NT2/D1 (cell line): Measurements from ENCODE around the gene GOLGA8T.
"Not testable (repeated sequence)": the region's sequence is repeated elsewhere in the genome, so short reads cannot be mapped to it uniquely, and the experiment has no call there.

Source experiments
- DNase-seq: peaks from one replicate; pipeline ENCODE4 v3.0.0-alpha.2; 2011; ENCODE audit warnings: low read depth, low spot score
- H3K27me3 ChIP-seq: 2 replicates; pipeline ENCODE4 v1.6.0; 2011; ENCODE audit warnings: mild to moderate bottlenecking; ENCODE audit not compliant: insufficient read length, insufficient read depth
- H3K36me3 ChIP-seq: 2 replicates; pipeline ENCODE4 v1.6.1; 2011; ENCODE audit warnings: mild to moderate bottlenecking, low read length, mixed read lengths; ENCODE audit not compliant: insufficient read depth, insufficient read length
- H3K4me1 ChIP-seq: 2 replicates; pipeline ENCODE4 v1.5.1; 2011; ENCODE audit not compliant: insufficient read depth, insufficient read length
- H3K4me3 ChIP-seq: 2 replicates; pipeline ENCODE4 v1.5.1; 2011; ENCODE audit warnings: low read depth; ENCODE audit not compliant: insufficient read length
- H3K9ac ChIP-seq: 2 replicates; pipeline ENCODE4 v1.6.0; 2011; ENCODE audit warnings: low read depth; ENCODE audit not compliant: insufficient read length
- H3K9me3 ChIP-seq: 2 replicates; pipeline ENCODE4 v1.5.1; 2011; ENCODE audit warnings: mild to moderate bottlenecking, low read length; ENCODE audit not compliant: insufficient read depth

The GOLGA8T gene

GRCh38 chr15:30134751-30135150 lies at the start of gene GOLGA8T:
TSS of gene GOLGA8T (plus strand) at chr15:30135051. CDS start at chr15:30135149, 98 bp downstream.
- not testable (repeated sequence) for DNase-seq, H3K9ac ChIP-seq

GRCh38 chr15:30097827-30098226 lies 37.0 kb upstream of the GOLGA8T start:
- H3K4me1 ChIP-seq, DNase-seq, H3K36me3 ChIP-seq, H3K4me3 ChIP-seq, H3K27me3 ChIP-seq, H3K9ac ChIP-seq, H3K9me3 ChIP-seq: not testable (repeated sequence)

More at GRCh38 chr15:30134751-30135150, at the start of gene GOLGA8T:
- not testable (repeated sequence) for H3K4me3 ChIP-seq, H3K36me3 ChIP-seq, H3K9me3 ChIP-seq, H3K4me1 ChIP-seq, H3K27me3 ChIP-seq

- DNase-seq, H3K9ac ChIP-seq, H3K36me3 ChIP-seq, H3K4me3 ChIP-seq, H3K4me1 ChIP-seq, H3K27me3 ChIP-seq, H3K9me3 ChIP-seq: not testable (repeated sequence)
Measured at GRCh38 chr15:30102890-30103289, 32.0 kb upstream of the GOLGA8T start.

- H3K9ac ChIP-seq, DNase-seq, H3K4me1 ChIP-seq, H3K27me3 ChIP-seq, H3K9me3 ChIP-seq, H3K36me3 ChIP-seq: not testable (repeated sequence)
- H3K4me3 ChIP-seq = peak overlapping the region; percentile 28
Measured at GRCh38 chr15:30103941-30104507, 30.8 kb upstream of the GOLGA8T start.

GRCh38 chr15:30110591-30110990 lies 24.3 kb upstream of the GOLGA8T start:
- not testable (repeated sequence) for H3K36me3 ChIP-seq, DNase-seq, H3K9me3 ChIP-seq, H3K27me3 ChIP-seq, H3K9ac ChIP-seq, H3K4me3 ChIP-seq, H3K4me1 ChIP-seq

GRCh38 chr15:30130066-30130465 lies 4.8 kb upstream of the GOLGA8T start:
- not testable (repeated sequence) for H3K9me3 ChIP-seq, H3K27me3 ChIP-seq, H3K4me3 ChIP-seq, H3K4me1 ChIP-seq, H3K9ac ChIP-seq, H3K36me3 ChIP-seq, DNase-seq

- not testable (repeated sequence) for DNase-seq, H3K4me3 ChIP-seq, H3K4me1 ChIP-seq, H3K9ac ChIP-seq, H3K27me3 ChIP-seq, H3K36me3 ChIP-seq, H3K9me3 ChIP-seq
Measured at GRCh38 chr15:30143246-30143645, 8.4 kb downstream of the GOLGA8T start.

- not testable (repeated sequence) for H3K4me3 ChIP-seq, H3K36me3 ChIP-seq, H3K9ac ChIP-seq, DNase-seq, H3K4me1 ChIP-seq, H3K9me3 ChIP-seq, H3K27me3 ChIP-seq
Measured at GRCh38 chr15:30149891-30150290, 15.0 kb downstream of the GOLGA8T start.

- H3K4me3 ChIP-seq, H3K9me3 ChIP-seq, H3K4me1 ChIP-seq, DNase-seq, H3K36me3 ChIP-seq, H3K27me3 ChIP-seq, H3K9ac ChIP-seq: not testable (repeated sequence)
Measured at GRCh38 chr15:30162479-30163357, 27.9 kb downstream of the GOLGA8T start.

- DNase-seq, H3K4me3 ChIP-seq, H3K27me3 ChIP-seq, H3K9me3 ChIP-seq, H3K9ac ChIP-seq, H3K4me1 ChIP-seq, H3K36me3 ChIP-seq: not testable (repeated sequence)
Measured at GRCh38 chr15:30163759-30164158, 28.9 kb downstream of the GOLGA8T start.

- H3K36me3 ChIP-seq, H3K9me3 ChIP-seq, H3K27me3 ChIP-seq, DNase-seq, H3K4me3 ChIP-seq, H3K4me1 ChIP-seq, H3K9ac ChIP-seq: not testable (repeated sequence)
Measured at GRCh38 chr15:30164257-30164656, 29.4 kb downstream of the GOLGA8T start.

- not testable (repeated sequence) for H3K9ac ChIP-seq, H3K4me1 ChIP-seq, H3K9me3 ChIP-seq, DNase-seq, H3K4me3 ChIP-seq, H3K36me3 ChIP-seq, H3K27me3 ChIP-seq
Measured at GRCh38 chr15:30167403-30167802, 32.6 kb downstream of the GOLGA8T start.
